ENCODE results near the gene BCL2.

Gene BCL2

GRCh38 chr18:63284827-63285733 is 34.5 kb downstream of the BCL2 start:
- no peak for DNase-seq

GRCh38 chr18:63284173-63284799 is 35.3 kb downstream of the BCL2 start:
- no peak for DNase-seq

- DNase-seq: no peak
These were observed 36.1 kb downstream of the BCL2 start for GRCh38 chr18:63283305-63284094.

GRCh38 chr18:63282793-63283192 is 36.8 kb downstream of the BCL2 start:
- no peak for DNase-seq

GRCh38 chr18:63273222-63273927 is 46.2 kb downstream of the BCL2 start:
- DNase-seq: no peak

- DNase-seq: no peak
These were observed 46.9 kb downstream of the BCL2 start for GRCh38 chr18:63272638-63273037.

- no peak for DNase-seq
These were observed 47.7 kb downstream of the BCL2 start for GRCh38 chr18:63271881-63272299.

GRCh38 chr18:63271148-63271547 is 48.4 kb downstream of the BCL2 start:
- DNase-seq: no peak

GRCh38 chr18:63267975-63268721 is 51.4 kb downstream of the BCL2 start:
- peak; percentile 46 for DNase-seq

- no peak for DNase-seq
These were observed 52.4 kb downstream of the BCL2 start for GRCh38 chr18:63266888-63267790.

GRCh38 chr18:63265326-63265725 is 54.2 kb downstream of the BCL2 start:
- no peak for DNase-seq

- no peak for DNase-seq
These were observed 54.7 kb downstream of the BCL2 start for GRCh38 chr18:63264871-63265270.

GRCh38 chr18:63263444-63263843 is 56.1 kb downstream of the BCL2 start:
- DNase-seq: no peak

- no peak for DNase-seq
These were observed 56.9 kb downstream of the BCL2 start for GRCh38 chr18:63262369-63263335.

- DNase-seq: no peak
These were observed 58.5 kb downstream of the BCL2 start for GRCh38 chr18:63261029-63261428.

- DNase-seq: no peak
These were observed 59.2 kb downstream of the BCL2 start for GRCh38 chr18:63260380-63260754.

GRCh38 chr18:63259567-63260379 is 59.8 kb downstream of the BCL2 start:
- no peak for DNase-seq

- DNase-seq: no peak
These were observed 60.6 kb downstream of the BCL2 start for GRCh38 chr18:63258749-63259566.
